Measurements from ENCODE around the gene POLR1D. TPM values are rescaled to one million over a fixed set of nuclear protein-coding genes. Genes with fewer than 3 reads are reported as not detected.

Gene POLR1D
- 70.5 and 78.5 TPM in 2 replicates for total RNA-seq (2014; rRNA removed)
- 73.9 TPM for polyA plus RNA-seq (2012)

DNA sequence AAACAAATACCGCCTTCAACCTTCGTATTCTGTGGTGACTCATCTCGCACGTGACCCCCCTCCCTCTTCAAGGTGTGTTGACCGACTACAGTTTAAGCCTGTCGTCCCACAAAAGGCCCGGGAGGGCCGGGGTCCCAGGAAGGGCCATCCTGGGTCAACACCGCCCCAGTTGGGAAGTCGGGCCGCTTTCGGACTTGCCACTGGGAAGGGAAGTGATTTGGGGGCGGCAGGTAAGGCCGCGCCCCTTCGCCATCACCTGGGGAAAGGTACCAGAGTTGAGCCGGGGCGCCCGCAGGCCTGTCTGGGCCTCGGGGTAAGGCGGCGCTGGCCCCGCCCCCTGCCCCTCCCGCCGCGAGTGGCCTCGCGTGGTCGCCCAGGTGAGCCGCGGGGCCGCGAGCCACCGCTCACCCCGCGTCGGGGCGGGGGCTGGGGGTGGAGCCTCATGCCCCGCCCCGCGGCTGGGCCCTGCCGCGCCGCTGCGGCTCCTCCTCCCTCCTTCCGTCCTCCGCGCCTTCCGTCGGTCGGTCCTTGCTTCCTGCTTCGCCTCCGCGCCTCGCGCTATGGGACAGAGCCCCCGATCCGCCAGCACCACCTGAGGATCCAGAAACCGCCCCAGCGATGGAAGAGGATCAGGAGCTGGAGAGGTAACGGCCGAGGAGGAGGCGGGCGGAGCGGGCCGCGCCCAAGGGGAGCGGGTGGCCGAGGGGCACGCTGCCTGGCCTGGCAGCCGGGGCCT, at the start of gene POLR1D:
Gene POLR1D, plus strand, starts transcription at position 527 of the 736 bp plus-strand sequence. Its CDS starts 92 bp downstream, at position 619.
- peak; percentile 62 for DNase-seq (ENCODE audit: low read depth)

- DNase-seq (ENCODE audit: low read depth): peak; percentile 11
Observed at GRCh38 chr13:27572234-27572901, 49.3 kb upstream of the POLR1D start.

- peak; percentile 53 for DNase-seq (ENCODE audit: low read depth)
Observed at GRCh38 chr13:27573265-27573664, 48.4 kb upstream of the POLR1D start.

DNA sequence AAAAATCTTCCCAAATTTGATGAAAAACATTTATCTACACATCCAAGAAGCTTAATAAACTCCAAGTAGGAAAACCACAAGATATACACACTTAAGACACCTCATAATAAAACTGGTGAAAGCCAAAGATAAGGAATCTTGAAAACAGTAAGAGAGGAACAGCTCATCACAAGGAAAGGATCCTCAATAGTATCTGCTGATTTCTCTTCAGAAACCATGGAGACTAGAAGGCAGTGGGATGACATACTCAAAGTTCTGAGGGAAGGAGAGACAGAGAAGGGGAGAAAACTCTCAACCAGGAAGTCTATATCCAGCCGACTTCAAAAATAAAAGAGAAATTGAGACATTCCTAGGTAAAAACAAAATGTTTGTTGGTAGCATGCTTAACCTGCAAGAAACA, 47.0 kb upstream of the POLR1D start:
- no peak for DNase-seq (ENCODE audit: low read depth)

DNA sequence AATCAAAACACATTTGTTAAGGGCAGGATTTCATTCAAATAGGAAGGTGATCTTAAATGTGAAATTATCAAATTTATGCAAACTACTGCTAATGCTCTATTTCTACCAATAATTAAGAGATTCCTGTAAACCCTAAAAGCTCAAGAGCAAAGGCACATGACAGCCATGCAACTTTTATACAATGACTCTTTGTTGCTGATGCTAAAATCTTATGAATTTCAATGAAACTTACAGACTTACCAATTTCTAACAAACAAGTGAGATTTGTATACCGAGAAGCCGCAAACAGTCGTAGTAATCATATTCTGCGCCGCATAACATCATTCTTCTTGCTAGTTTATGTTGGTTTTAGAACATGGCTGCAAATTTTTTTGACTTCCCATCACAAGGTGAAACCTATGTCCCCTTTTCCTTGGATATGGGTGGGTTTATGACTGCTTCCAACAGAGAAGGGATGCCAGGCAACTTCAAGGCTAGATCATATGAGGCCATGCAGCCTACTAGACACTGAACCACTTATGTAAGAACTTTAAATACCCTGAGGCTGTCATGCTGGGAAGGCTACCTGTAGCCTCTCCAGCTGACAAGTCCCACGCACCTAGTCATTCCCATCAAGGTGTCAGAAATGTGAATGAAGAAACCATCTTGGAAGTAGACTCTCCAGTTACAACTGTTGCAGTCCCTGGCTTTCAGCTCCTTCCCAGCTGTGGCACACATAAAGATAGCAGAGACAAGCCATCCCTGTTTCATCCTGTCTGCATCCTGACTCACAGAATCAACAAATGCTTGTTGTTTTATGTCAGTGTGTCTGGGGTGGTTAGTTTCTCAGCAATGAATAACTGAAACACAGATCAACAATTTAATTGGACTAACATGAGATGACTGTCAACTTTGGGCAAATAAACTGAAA, 43.3 kb upstream of the POLR1D start:
- peak; percentile 83 for DNase-seq (ENCODE audit: low read depth)

DNA sequence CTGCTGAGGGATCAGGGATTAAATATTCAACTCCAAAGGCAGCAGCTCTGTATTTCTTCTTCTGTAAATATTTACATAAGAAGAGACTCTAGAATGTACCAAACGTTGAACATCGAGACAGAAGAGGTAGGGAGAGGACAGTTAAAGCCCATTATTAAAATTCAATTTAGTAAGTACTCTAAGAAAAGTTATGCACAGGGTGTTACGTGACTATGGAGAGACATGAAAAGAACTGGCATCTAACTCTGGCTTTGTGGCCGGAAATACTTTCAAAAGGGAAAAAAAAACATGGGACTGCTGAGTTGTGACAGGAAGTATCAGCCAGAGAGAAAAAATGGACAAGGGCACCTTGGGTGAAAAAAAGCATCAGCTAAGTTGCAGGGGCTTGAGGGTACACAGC, 38.0 kb upstream of the POLR1D start:
- DNase-seq (ENCODE audit: low read depth): peak; percentile 34

- no peak for DNase-seq (ENCODE audit: low read depth)
Observed at GRCh38 chr13:27587095-27587746, 34.5 kb upstream of the POLR1D start.

- no peak for DNase-seq (ENCODE audit: low read depth)
Observed at GRCh38 chr13:27588405-27588804, 33.3 kb upstream of the POLR1D start.

GRCh38 chr13:27592865-27593264, 28.8 kb upstream of the POLR1D start:
- no peak for DNase-seq (ENCODE audit: low read depth)

DNA sequence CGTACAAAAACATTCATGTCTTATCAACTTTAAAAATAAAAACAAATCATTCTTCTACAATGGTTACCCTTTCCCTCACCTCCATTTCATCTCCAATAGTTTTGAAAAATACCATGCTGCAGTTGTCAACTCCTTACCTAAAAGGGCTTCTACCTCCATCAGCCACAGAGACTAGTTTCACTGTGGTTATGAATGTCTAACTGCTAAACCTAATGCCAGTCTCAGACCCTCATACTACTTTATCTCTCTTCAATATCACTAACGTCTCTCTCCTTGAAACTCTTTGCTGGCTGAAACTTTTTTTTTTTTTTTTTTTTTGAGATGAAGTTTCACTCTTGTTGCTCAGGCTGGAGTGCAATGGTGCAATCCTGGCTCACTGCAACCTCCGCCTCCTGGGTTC, 28.4 kb upstream of the POLR1D start:
- no peak for DNase-seq (ENCODE audit: low read depth)

- DNase-seq (ENCODE audit: low read depth): no peak
Observed at GRCh38 chr13:27595055-27595811, 26.5 kb upstream of the POLR1D start.

GRCh38 chr13:27599096-27599495, 22.6 kb upstream of the POLR1D start:
- DNase-seq (ENCODE audit: low read depth): no peak

- DNase-seq (ENCODE audit: low read depth): peak; percentile 95
Observed at GRCh38 chr13:27599845-27600553, 21.7 kb upstream of the POLR1D start.

- DNase-seq (ENCODE audit: low read depth): no peak
Observed at GRCh38 chr13:27600711-27601110, 21.0 kb upstream of the POLR1D start.

- no peak for DNase-seq (ENCODE audit: low read depth)
Observed at GRCh38 chr13:27601208-27601607, 20.5 kb upstream of the POLR1D start.

- DNase-seq (ENCODE audit: low read depth): no peak
Observed at GRCh38 chr13:27601803-27602202, 19.9 kb upstream of the POLR1D start.

- no peak for DNase-seq (ENCODE audit: low read depth)
Observed at GRCh38 chr13:27605099-27605498, 16.6 kb upstream of the POLR1D start.

GRCh38 chr13:27605610-27606200, 16.0 kb upstream of the POLR1D start:
- peak; percentile 28 for DNase-seq (ENCODE audit: low read depth)

GRCh38 chr13:27607125-27607524, 14.6 kb upstream of the POLR1D start:
- DNase-seq (ENCODE audit: low read depth): peak; percentile 80

- no peak for DNase-seq (ENCODE audit: low read depth)
Observed at GRCh38 chr13:27613628-27614027, 8.1 kb upstream of the POLR1D start.

Data from LHCN-M2 (cell line).